PC-3 (cell line): ENCODE data around the gene TC2N. TPM values are rescaled to one million over a fixed set of nuclear protein-coding genes. Genes with fewer than 3 reads are reported as not detected.

Experiments
- ATAC-seq: fragments of 200-7000 bp; cut with Tn5 transposase; 2 replicates; pipeline ENCODE4 v1.9.1; 2020; ENCODE audit warnings: mild to moderate bottlenecking, moderate library complexity
- BruUV-seq: library from RNA; stranded (reverse); fragments of 400-500 nt; replicated peaks from 2 replicates; lab custom pipeline; 2021; lab: Mats Ljungman, UMichigan
- CTCF ChIA-PET: fragments of 300-600 bp; sonication (Branson Sonifier 250); formaldehyde crosslinking; loops from one replicate; lab custom pipeline; 2022; ENCODE audit warnings: antibody characterized with exemption; lab: Charles Lee
- POLR2A ChIA-PET: fragments of 300-600 bp; sonication (Branson Sonifier 250); formaldehyde crosslinking; loops from one replicate; lab custom pipeline; 2022; ENCODE audit warnings: antibody characterized with exemption; ENCODE audit not compliant: unreplicated experiment; lab: Charles Lee
- DNase-seq: peaks from one replicate; pipeline ENCODE4 v3.0.0-alpha.2; 2015
- H2AFZ ChIP-seq: fragments of 300-600 bp; sonication (generic); 2 replicates; pipeline ENCODE4 v1.6.0; 2016; ENCODE audit warnings: antibody characterized with exemption, low read length
- H3F3A ChIP-seq: fragments of 300-600 bp; sonication (generic); one replicate; pipeline ENCODE4 v1.6.0; 2017; ENCODE audit warnings: antibody characterized with exemption, low read length, control low read depth, mild to moderate bottlenecking; ENCODE audit not compliant: unreplicated experiment
- H3K27ac ChIP-seq: fragments of 300-600 bp; sonication (generic); 2 replicates; pipeline ENCODE4 v1.5.1; 2016; ENCODE audit warnings: mild to moderate bottlenecking, low read length
- H3K27me3 ChIP-seq: fragments of 300-600 bp; sonication (generic); 2 replicates; pipeline ENCODE4 v1.6.1; 2016; ENCODE audit warnings: low read length, mixed read lengths
- H3K36me3 ChIP-seq: fragments of 300-600 bp; sonication (generic); 2 replicates; pipeline ENCODE4 v1.6.1; 2016; ENCODE audit warnings: low read depth, mixed run types, low read length, mixed read lengths
- H3K4me1 ChIP-seq: fragments of 300-600 bp; sonication (generic); 2 replicates; pipeline ENCODE4 v1.5.1; 2016; ENCODE audit warnings: low read length; ENCODE audit not compliant: insufficient read depth
- H3K4me2 ChIP-seq: fragments of 300-600 bp; sonication (generic); 2 replicates; pipeline ENCODE4 v1.6.0; 2016; ENCODE audit warnings: low read length
- H3K4me3 ChIP-seq: fragments of 300-600 bp; sonication (generic); 2 replicates; pipeline ENCODE4 v1.5.1; 2016; ENCODE audit warnings: mild to moderate bottlenecking, low read length, mixed read lengths
- H3K79me2 ChIP-seq: fragments of 300-600 bp; sonication (generic); 2 replicates; pipeline ENCODE4 v1.6.1; 2017; ENCODE audit warnings: low read length, mixed read lengths
- H3K9ac ChIP-seq: fragments of 300-600 bp; sonication (generic); 2 replicates; pipeline ENCODE4 v1.6.0; 2016; ENCODE audit warnings: mild to moderate bottlenecking, low read length
- H3K9me2 ChIP-seq: fragments of 300-600 bp; sonication (generic); replicated peaks from 2 replicates; pipeline ENCODE4 v1.6.1; 2016; ENCODE audit warnings: mixed run types, low read length, mixed read lengths
- H3K9me3 ChIP-seq: fragments of 300-600 bp; sonication (generic); 2 replicates; pipeline ENCODE4 v1.6.1; 2016; ENCODE audit warnings: low read length, mixed read lengths
- H4K20me1 ChIP-seq: fragments of 300-600 bp; sonication (generic); 2 replicates; pipeline ENCODE4 v1.6.1; 2016; ENCODE audit warnings: low read length, mixed read lengths
- EZH2 ChIP-seq: fragments of 300-600 bp; sonication (generic); IDR thresholded peaks from one replicate; pipeline ENCODE4 v1.6.1; 2017; ENCODE audit warnings: antibody characterized with exemption, mild to moderate bottlenecking, low read length; ENCODE audit not compliant: unreplicated experiment
- EZH2phosphoT487 ChIP-seq: fragments of 300-600 bp; sonication (generic); IDR thresholded peaks from 2 replicates; pipeline ENCODE4 v1.6.1; 2018; ENCODE audit warnings: mild to moderate bottlenecking, antibody characterized with exemption, low read length, borderline replicate concordance
- intact Hi-C: fragments of 100-400 bp; cut with micrococcal nuclease; formaldehyde crosslinking; loops from 2 replicates; pipeline ENCODE4 v1.9.0; 2023
- total RNA-seq: library from RNA; depleted of rRNA; stranded (reverse); fragments of >200 nt; gene quantifications from 2 replicates; pipeline ENCODE4 v1.2.3, GENCODE V29; 2014
- TF ChIP-seq, protein P1 (sequence below): fragments of 300-600 bp; sonication (generic); conservative IDR thresholded peaks from 2 replicates; pipeline ENCODE4 v1.5.1; 2017; ENCODE audit warnings: antibody characterized with exemption, low read depth, mild to moderate bottlenecking, low read length

TC2N gene
- total RNA-seq, 1 experiment from 2014 or later = 6.2 TPM

DNA sequence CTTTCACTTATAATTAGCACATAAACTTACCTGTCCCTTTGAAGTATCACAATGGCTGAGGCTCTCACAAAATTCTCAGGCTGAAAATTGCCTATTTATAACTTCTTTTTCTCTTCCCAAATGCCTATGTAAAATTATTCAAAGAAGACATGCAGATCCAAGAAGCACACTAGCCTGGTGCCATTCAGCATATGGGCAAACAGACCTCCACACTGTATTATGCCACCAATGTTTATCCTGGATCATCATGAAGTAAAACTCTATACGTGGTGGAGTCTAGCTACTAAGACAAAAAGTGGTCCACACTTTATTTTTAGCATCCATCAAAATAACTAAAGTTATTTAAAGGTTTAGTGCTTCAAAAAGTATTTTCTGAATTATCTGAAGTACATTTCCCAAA is 15.8 kb downstream of the TC2N start:
- no peak overlapping the region for H2AFZ ChIP-seq
- intact Hi-C loops = no loop called here
- H3K4me1 ChIP-seq = no peaks in the 10 kb centered on the region
- H3K4me3 ChIP-seq = no peak overlapping the region
- ATAC-seq = no peak
- no TSS peak for BruUV-seq
- DNase-seq = no peak
- no peaks in the 10 kb centered on the region for H3K79me2 ChIP-seq
- H3K9me2 ChIP-seq = no peaks in the 10 kb centered on the region
- H3K9ac ChIP-seq = no peak overlapping the region
- TF ChIP-seq EZH2 = no peak
- no peak for TF ChIP-seq EZH2phosphoT487
- TF ChIP-seq, protein P1, sequence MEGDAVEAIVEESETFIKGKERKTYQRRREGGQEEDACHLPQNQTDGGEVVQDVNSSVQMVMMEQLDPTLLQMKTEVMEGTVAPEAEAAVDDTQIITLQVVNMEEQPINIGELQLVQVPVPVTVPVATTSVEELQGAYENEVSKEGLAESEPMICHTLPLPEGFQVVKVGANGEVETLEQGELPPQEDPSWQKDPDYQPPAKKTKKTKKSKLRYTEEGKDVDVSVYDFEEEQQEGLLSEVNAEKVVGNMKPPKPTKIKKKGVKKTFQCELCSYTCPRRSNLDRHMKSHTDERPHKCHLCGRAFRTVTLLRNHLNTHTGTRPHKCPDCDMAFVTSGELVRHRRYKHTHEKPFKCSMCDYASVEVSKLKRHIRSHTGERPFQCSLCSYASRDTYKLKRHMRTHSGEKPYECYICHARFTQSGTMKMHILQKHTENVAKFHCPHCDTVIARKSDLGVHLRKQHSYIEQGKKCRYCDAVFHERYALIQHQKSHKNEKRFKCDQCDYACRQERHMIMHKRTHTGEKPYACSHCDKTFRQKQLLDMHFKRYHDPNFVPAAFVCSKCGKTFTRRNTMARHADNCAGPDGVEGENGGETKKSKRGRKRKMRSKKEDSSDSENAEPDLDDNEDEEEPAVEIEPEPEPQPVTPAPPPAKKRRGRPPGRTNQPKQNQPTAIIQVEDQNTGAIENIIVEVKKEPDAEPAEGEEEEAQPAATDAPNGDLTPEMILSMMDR = no peak
- no peaks in the 10 kb centered on the region for H3F3A ChIP-seq
- no peaks in the 10 kb centered on the region for H3K9me3 ChIP-seq
- no peak overlapping the region for H3K4me2 ChIP-seq
- ChIA-PET POLR2A (no interaction called here), CTCF (no interaction called here)
- no peaks in the 10 kb centered on the region for H3K36me3 ChIP-seq
- peaks cover 64% of the 10 kb centered on the region for H3K27me3 ChIP-seq
- no peak overlapping the region for H3K27ac ChIP-seq
- no peaks in the 10 kb centered on the region for H4K20me1 ChIP-seq

- ChIA-PET POLR2A (no interaction called here), CTCF (no interaction called here)
- intact Hi-C loops = no loop called here
- Histone ChIP-seq H2AFZ (no peak overlapping the region), H3K4me2 (no peak overlapping the region), H3K9me2 (no peaks in the 10 kb centered on the region), H3K36me3 (no peaks in the 10 kb centered on the region), H3K9ac (no peak overlapping the region), H3K79me2 (no peaks in the 10 kb centered on the region), H3F3A (no peaks in the 10 kb centered on the region), H3K27me3 (peaks cover 60% of the 10 kb centered on the region), H4K20me1 (no peaks in the 10 kb centered on the region), H3K9me3 (no peaks in the 10 kb centered on the region), H3K27ac (no peak overlapping the region), H3K4me1 (no peaks in the 10 kb centered on the region), H3K4me3 (no peak overlapping the region)
- no TSS peak for BruUV-seq
- ATAC-seq (no peak), DNase-seq (no peak)
- TF ChIP-seq, protein P1 = no peak
- TF ChIP-seq EZH2phosphoT487 (no peak), EZH2 (no peak)
Observed at GRCh38 chr14:91848504-91849001, 18.8 kb downstream of the TC2N start.

DNA sequence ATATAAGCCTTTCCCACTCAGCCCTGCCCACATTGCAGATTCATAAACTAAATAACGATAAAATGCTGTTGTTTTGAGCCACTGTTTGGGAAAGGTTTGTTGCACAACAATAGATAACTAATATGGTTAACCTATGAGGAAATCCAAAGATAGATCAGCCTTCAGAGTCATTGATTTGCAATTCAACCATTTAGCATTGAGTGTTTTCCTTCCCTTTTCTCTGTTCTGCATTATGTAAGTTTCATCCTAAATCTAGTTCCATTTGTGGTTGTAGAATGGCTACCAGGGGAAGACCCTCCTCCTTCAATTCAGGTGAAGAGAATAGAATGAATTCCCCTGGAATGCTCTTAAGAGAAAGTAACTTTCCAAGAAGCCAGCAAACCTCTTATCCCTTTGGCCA is 19.6 kb downstream of the TC2N start:
- CTCF ChIA-PET = no interaction called here
- H3K9me2 ChIP-seq = no peaks in the 10 kb centered on the region
- no peaks in the 10 kb centered on the region for H4K20me1 ChIP-seq

More for the DNA sequence above, 19.6 kb downstream of the TC2N start:
- Histone ChIP-seq H3K79me2 (no peaks in the 10 kb centered on the region), H3K4me1 (no peaks in the 10 kb centered on the region), H3K9me3 (no peaks in the 10 kb centered on the region), H3K36me3 (no peaks in the 10 kb centered on the region), H3K27ac (no peak overlapping the region), H2AFZ (no peak overlapping the region), H3K27me3 (peaks cover 56% of the 10 kb centered on the region), H3K4me3 (no peak overlapping the region), H3K4me2 (no peak overlapping the region), H3K9ac (no peak overlapping the region), H3F3A (no peaks in the 10 kb centered on the region)
- ATAC-seq = no peak
- no peak for DNase-seq
- POLR2A ChIA-PET = no interaction called here
- TF ChIP-seq EZH2phosphoT487 = no peak
- TF ChIP-seq, protein P1 = no peak
- TF ChIP-seq EZH2 = no peak
- intact Hi-C loops = no loop called here
- BruUV-seq = no TSS peak
